Thyroid gland (tissue), 4 donors: ENCODE data around the gene SYMPK. TPM values are rescaled to one million over a fixed set of nuclear protein-coding genes. Genes with fewer than 3 reads are reported as not detected.

Source experiments
- DNase-seq, 2 donors: peaks; one replicate each; pipeline ENCODE4 v3.0.0-alpha.2; 2019
- H3K27ac ChIP-seq, 3 donors: fragments of 200-600 bp; sonication (generic); 1 replicate in 2 of 3; 2 replicates in 1 of 3; pipeline ENCODE4 v1.5.1; 2016 to 2019; ENCODE audit warnings: mild to moderate bottlenecking in 1 of 3, moderate library complexity in 1 of 3
- H3K27me3 ChIP-seq: fragments of 200-600 bp; sonication (generic); one replicate; pipeline ENCODE4 v1.5.1; 2019
- H3K36me3 ChIP-seq, 2 donors: fragments of 200-600 bp; sonication (generic); one replicate each; pipeline ENCODE4 v1.5.1; 2016 to 2019
- H3K4me1 ChIP-seq, 2 donors: fragments of 200-600 bp; sonication (generic); one replicate each; pipeline ENCODE4 v1.5.1; 2017 to 2019
- H3K4me3 ChIP-seq, 3 donors: fragments of 200-600 bp; sonication (generic); replicated peaks in 1 of 3; 1 replicate in 2 of 3; 2 replicates in 1 of 3; pipeline ENCODE4 v1.5.1; 2016; ENCODE audit warnings: mild to moderate bottlenecking in 1 of 3
- H3K9me3 ChIP-seq: fragments of 200-600 bp; sonication (generic); one replicate; pipeline ENCODE4 v1.5.1; 2017
- POLR2A ChIP-seq, 2 donors: fragments of 450-650 bp; IDR thresholded peaks; one replicate each; pipeline ENCODE4 v1.6.1; 2017; ENCODE audit warnings: antibody characterized with exemption in 2 of 2, mild to moderate bottlenecking in 2 of 2, moderate library complexity in 1 of 2
- WGBS, 2 donors: methylation state at CpG; one replicate each; pipeline ENCODE4 v1.1.5; 2017; 5-methylcytosine and 5-hydroxymethylcytosine counted together
- intact Hi-C: fragments of 100-400 bp; cut with DNase I; formaldehyde crosslinking; loops from one replicate; pipeline ENCODE4 v1.15.1; 2023
- total RNA-seq, 4 donors: library from RNA; depleted of rRNA; stranded (reverse); fragments of >200 nt; gene quantifications; one replicate each; pipeline ENCODE4 v1.2.3, GENCODE V29; 2016
- TF ChIP-seq, protein P1 (sequence below), 6 experiments: fragments of 200-600 bp in 3 of 6; fragments of 450-650 bp in 3 of 6; sonication (generic) in 3 of 6; IDR thresholded peaks; one replicate each; pipeline ENCODE4 v1.5.1; 2016 to 2019; ENCODE audit warnings: antibody characterized with exemption in 6 of 6, mild to moderate bottlenecking in 2 of 6, inconsistent platforms in 1 of 6, moderate library complexity in 1 of 6

Gene SYMPK
- total RNA-seq, 4 donors from 2014 or later = 32.4 to 56.8 (median 38.7) TPM

DNA sequence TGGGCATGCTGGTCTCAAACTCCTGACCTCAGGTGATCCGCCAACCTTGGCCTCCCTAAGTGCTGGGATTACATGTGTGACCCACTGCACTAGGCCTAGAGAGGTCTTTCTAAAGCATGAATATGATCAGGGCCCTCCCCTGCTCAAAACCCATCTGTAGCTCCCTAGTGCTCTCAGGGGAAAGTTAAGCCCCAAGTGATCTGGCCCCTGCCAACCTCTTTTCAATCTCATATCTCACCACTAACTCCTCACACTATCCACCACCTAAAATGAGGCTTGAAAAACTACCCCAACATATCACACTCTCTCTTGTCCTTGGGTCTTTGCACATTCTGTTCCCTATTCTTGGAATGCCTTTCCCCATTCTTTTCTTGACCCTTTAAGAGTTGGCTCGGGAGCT lies 68.3 kb downstream of the SYMPK start:
- intact Hi-C loops = no loop called here
- no peaks in the 10 kb centered on the region for H3K9me3 ChIP-seq
- DNase-seq = no peak
- no peak overlapping the region for H3K27ac ChIP-seq
- WGBS, 2 donors = 88 to 93% methylated on average over 2 of the region's 2 CpGs
- H3K27me3 ChIP-seq = no peaks in the 10 kb centered on the region
- peaks cover 0 to 4% of the 10 kb centered on the region in 2 donors for H3K36me3 ChIP-seq
- H3K4me1 ChIP-seq = peaks cover 22 to 33% of the 10 kb centered on the region in 2 donors
- TF ChIP-seq POLR2A (IDR thresholded peaks at IDR 0.05) = no peak
- TF ChIP-seq, protein P1, sequence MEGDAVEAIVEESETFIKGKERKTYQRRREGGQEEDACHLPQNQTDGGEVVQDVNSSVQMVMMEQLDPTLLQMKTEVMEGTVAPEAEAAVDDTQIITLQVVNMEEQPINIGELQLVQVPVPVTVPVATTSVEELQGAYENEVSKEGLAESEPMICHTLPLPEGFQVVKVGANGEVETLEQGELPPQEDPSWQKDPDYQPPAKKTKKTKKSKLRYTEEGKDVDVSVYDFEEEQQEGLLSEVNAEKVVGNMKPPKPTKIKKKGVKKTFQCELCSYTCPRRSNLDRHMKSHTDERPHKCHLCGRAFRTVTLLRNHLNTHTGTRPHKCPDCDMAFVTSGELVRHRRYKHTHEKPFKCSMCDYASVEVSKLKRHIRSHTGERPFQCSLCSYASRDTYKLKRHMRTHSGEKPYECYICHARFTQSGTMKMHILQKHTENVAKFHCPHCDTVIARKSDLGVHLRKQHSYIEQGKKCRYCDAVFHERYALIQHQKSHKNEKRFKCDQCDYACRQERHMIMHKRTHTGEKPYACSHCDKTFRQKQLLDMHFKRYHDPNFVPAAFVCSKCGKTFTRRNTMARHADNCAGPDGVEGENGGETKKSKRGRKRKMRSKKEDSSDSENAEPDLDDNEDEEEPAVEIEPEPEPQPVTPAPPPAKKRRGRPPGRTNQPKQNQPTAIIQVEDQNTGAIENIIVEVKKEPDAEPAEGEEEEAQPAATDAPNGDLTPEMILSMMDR (IDR thresholded peaks at IDR 0.05) = no peak
- no peak overlapping the region for H3K4me3 ChIP-seq

DNA sequence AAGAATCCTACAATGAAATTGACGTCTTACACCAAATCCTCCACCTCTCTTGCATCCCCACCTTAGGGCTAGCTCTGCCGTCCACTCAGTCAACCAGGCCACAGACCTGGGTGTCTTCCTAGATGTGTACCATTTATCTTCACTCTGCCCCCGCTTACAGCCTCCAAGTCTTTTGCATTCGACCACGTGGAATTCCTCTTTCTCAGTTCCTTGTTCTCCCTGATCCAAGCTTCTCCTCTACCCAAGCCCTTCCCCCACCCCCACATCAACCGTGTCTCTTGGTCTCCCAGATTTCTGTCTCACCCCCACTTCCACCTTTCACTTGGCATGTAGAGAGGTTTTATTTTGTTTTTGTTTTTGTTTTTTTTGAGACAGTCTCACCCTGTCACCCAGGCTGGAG lies 69.1 kb downstream of the SYMPK start:
- no peak overlapping the region for H3K27ac ChIP-seq
- H3K4me1 ChIP-seq = peaks cover 18 to 26% of the 10 kb centered on the region in 2 donors
- H3K4me3 ChIP-seq = no peak overlapping the region
- no peaks in the 10 kb centered on the region for H3K9me3 ChIP-seq
- no peak for DNase-seq
- peaks cover 6 to 10% of the 10 kb centered on the region in 2 donors for H3K36me3 ChIP-seq
- 54 to 61% methylated on average over 6 of the region's 6 CpGs for WGBS, 2 donors
- no peaks in the 10 kb centered on the region for H3K27me3 ChIP-seq
- TF ChIP-seq, protein P1 (IDR thresholded peaks at IDR 0.05) = no peak
- no peak for TF ChIP-seq POLR2A (IDR thresholded peaks at IDR 0.05)
- intact Hi-C loops = no loop called here

DNA sequence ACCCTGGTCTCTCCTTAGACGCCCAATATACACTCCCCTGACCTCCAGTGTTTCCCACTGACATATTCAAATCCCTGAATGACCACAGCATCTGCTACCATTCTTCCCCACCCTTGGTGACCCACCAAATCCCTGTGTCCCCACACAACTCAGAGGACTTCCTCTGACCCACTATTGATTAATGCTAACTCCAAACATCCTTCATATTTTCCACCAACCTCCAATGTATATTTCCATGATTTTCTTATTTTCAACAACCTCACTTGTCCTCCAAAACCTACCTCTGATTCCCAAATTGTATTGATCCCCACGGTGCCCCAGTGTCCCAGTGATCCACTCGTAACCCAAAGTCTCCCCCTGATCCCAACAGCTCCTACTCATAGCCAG lies 69.8 kb downstream of the SYMPK start:
- Histone ChIP-seq H3K27me3 (no peaks in the 10 kb centered on the region), H3K4me3 (no peak overlapping the region), H3K4me1 (peaks cover 12 to 19% of the 10 kb centered on the region in 2 donors), H3K9me3 (no peaks in the 10 kb centered on the region), H3K27ac (no peak overlapping the region), H3K36me3 (peaks cover 6 to 15% of the 10 kb centered on the region in 2 donors)
- intact Hi-C loops = no loop called here
- 48 to 50% methylated on average over 3 of the region's 3 CpGs for whole genome bisulfite sequencing, 2 donors
- DNase-seq = no peak
- TF ChIP-seq POLR2A (IDR thresholded peaks at IDR 0.05) = no peak
- TF ChIP-seq, protein P1 (IDR thresholded peaks at IDR 0.05) = no peak

DNA sequence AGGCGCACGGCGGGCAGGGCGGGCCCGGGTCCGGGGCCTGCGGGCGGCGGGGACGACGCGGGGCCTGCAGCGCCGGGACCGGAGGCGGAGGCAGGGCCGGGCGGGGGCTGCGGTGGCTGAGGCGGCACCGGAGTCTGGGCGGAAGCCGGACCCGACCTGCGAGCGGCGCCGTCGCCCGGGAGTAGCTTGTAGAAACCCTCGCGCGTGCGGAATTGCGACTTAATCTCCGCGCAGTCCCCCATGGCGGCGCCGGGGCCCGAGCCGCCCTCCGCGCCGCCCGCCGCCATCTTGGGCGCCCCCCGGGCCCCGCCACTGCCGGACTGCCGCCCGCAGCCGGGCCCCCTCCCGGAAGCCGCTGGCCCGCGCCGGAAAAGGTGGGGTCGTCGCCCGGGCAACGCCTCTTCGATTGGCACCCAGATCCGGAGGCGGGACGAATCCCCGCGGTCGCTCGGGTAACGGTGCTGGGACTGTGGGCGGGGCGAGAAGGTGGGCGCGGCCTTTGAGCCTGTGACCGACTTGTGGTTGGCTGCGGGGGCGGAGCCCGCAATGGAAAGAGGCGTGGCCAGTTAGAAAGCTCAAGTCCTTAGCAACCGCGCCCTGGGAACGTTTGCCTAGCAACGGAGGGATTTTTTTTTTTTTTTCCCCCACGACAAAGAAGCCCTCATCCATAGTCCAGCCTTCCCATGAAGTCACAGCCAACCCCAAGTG lies 70.3 kb downstream of the SYMPK start, which contains the start of gene DMWD:
Gene DMWD, minus strand, starts transcription at position 376 of the 708 bp plus-strand sequence. Its CDS starts 89 bp downstream, at position 287.
- TF ChIP-seq, protein P1 (IDR thresholded peaks at IDR 0.05) = no peak
- TF ChIP-seq POLR2A (IDR thresholded peaks at IDR 0.05) = peak; percentile 42 to 83
- WGBS, 2 donors = 0 to 1% methylated on average over 30 to 43 of the region's 86 CpGs

More for the DNA sequence above, 70.3 kb downstream of the SYMPK start, which contains the start of gene DMWD:
- peak; percentile 100 for DNase-seq
- no peaks in the 10 kb centered on the region for H3K9me3 ChIP-seq
- H3K4me3 ChIP-seq = peak within 1 kb of the TSS; percentile 27 to 52 (median 51)
- peaks cover 6 to 15% of the 10 kb centered on the region in 2 donors for H3K36me3 ChIP-seq
- intact Hi-C loops = no loop called here
- peak within 1 kb of the TSS in 2 of 3 donors; percentile 39 to 56 for H3K27ac ChIP-seq
- H3K4me1 ChIP-seq = peaks cover 9 to 18% of the 10 kb centered on the region in 2 donors
- H3K27me3 ChIP-seq = no peaks in the 10 kb centered on the region
